Glomerular endothelial cell (primary cell): Measurements from ENCODE around the gene ATP6V1A. TPM values are rescaled to one million over a fixed set of nuclear protein-coding genes. Genes with fewer than 3 reads are reported as not detected.

Source experiments
- DNase-seq: peaks from one replicate; pipeline ENCODE4 v3.0.0-alpha.2; 2011; ENCODE audit warnings: low read depth, low spot score; ENCODE audit errors: extremely low read depth
- total RNA-seq: library from RNA; depleted of rRNA; stranded (reverse); fragments of >200 nt; gene quantifications from 2 replicates; pipeline ENCODE4 v1.2.3, GENCODE V29; 2015

The ATP6V1A gene
- total RNA-seq, 1 donor from 2014 or later: 67.3 TPM

DNA sequence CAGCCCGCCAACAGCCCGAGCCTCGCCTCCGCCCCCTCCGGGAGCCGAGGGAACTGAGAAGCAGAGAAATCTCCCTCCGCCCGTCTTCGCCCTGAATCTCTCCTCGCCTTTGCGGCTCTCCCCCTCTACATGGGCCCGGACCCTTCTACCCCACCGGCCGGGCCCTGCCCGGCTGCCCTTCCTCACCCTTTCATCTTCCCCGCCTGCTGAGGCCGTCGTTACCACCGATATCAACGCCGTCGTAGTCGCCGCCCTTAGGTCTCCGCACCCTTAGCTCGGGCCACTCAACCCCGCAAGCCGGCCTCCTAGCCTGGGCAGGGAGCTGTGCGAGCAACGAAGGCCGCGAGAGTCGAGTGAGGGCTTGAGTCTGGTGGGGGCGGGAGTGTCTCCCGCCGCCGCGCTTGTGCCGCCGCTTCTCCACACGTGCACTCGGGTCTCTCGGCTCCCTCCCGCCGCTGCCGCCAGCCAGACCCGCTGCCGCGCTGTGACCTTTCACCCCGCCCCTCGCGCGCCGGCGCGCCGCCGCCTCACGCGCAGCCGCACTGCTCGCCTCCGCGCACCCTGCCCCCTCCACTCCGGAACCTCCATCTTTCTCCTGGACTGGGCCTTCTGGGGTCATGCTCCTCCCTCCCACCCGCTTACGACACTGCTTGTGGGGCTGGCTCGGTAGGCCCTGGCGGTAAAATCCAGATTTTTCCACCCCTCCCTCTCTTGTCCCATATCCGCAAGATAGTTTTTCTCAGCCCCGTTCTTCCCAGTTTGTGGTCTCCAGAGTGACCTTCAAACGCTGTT lies 883 bp upstream of the ATP6V1A start, which contains the start of gene NAA50:
Gene NAA50 (minus strand): TSS at position 494 of the 792 bp plus-strand sequence. CDS start 300 bp downstream, at position 194.
- DNase-seq: no peak

DNA sequence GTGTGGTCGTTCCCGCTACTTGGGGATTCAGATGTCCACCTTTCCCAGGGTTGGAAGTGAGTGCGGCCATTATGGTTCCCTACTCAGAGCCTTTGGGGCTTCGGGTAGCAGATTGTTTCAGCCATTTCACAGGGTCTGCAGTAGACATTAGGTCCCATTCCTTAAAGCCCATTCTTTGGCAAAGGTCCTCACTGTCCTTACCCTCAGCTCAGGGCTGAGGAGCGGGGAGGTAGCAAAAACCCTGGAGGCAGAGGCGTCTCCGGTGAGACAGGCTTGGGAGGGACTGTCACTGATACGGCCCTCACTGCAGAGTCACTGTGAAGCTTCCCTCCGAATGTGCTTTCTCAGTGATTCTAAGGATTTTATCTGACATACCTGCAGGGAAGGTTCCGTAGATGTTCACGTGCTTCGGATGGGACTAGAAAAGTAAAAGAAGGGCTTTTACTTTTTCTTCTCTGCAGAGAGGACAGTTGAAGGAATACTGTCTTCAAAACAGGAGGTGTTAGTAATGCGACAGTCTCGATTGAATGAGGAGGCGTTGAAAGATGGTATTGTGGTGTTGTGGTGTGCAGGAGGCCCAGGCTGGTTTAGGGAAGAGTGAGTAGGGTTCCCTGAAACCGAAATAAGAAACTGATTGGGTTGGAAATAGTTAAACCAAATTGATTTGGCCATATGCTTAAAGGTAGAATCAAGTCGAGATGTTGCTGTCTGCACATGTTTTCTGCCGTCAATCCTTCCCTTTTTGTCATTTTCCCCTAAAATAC lies 630 bp downstream of the ATP6V1A start:
- no peak for DNase-seq

DNA sequence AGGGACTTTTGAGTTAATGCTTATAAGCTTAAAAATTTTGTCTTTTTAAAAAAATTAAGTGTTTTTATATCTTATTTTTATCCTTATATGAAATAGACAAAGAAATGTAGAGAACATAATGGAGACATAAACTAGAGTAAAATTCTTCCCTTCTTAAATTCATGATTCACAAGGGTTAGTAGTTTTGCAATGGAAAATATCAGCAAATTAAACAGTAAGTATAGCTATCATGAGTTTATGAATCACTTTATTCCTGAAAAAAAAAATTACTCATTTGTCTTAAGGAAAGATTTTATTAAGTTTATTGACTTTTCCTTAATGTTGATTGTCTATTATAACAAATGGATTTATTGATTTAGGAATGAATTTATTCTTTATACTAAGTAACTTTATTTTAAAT lies 4.3 kb downstream of the ATP6V1A start:
- DNase-seq: no peak

DNA sequence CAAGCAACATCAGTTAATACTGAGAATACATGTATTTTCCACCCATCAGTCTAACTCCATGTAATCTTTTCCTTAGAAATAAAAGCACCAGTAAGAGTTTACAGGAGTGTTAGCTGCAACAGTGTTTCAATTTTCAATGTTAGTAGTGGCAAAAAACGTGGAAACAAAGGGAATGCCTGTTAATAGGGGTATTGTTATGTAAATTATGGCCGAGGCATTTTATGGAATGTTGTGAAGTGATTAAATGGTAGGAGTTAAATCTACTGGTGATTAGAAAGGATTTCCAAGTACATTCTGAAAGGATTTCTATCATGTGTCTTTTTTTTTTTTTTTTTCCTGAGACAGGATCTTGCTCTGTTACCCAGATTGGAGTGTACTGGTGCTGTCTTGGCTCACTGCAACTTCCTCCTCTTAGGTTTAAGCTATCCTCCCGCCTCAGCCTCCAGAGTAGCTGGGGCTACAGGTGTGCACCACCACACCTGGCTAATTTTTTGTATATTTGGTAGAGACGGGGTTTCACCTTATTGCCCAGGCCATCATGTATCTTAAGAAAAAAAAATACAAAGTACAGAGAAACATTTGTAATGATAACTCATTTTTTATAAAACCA lies 6.6 kb downstream of the ATP6V1A start:
- DNase-seq: no peak

DNA sequence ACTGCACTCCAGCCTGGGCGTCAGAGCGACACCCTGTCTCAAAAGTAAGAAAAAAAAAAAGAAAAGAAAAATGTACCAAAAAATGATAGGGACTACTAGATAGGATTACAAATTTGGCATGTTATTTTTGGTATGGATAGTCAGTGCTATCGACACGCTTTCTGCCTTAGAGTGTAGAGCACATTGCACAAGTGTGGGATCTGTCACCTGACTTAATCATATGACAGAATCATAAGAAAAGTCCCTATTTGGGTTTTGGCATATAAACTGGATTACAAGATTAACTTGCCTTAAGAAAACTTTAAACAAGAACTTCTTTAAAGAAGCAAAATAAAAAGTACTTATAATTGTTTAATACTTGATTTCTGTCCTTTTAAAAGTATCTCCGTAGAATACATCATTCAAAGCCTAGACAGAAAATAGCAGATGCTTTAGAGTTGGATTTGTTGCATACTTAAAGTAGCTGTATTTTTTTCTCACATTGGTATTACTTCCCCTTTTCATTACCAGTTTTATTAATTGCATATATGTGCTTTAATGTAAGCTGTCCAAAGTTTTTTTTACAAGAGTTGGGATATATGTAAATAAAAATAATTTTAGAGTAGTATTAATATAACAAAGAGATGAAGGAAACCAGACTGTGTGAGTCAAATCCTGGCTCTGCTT lies 7.8 kb downstream of the ATP6V1A start:
- no peak for DNase-seq

DNA sequence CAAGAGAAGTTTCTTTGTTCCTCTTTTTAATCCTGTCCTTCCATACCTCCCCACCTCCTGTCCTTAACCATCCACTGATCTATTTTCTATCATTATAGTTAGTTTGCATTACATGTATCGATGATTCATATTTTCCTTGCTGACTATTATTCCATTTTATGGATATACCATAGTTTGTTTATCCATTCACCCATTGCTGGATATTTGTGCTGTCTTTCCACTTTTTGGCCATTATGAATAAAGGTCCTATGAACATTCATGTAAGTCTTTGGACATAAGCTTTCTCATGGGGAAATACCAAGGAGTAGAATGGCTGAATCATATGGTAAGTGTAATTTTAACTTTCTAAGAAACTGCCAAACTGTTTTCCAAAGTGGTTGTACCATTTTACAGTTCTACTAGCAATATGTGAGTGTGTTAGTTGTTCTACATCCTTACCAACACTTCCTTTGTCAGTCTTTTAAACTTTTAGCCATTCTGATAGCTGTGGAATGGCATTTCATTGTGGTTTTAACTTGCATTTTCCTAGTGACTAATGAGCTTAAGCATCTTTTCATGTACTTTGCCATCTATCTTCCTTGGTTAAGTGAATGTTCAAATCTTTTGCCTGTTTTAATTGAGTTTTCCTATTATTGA lies 11.7 kb downstream of the ATP6V1A start:
- DNase-seq: no peak

DNA sequence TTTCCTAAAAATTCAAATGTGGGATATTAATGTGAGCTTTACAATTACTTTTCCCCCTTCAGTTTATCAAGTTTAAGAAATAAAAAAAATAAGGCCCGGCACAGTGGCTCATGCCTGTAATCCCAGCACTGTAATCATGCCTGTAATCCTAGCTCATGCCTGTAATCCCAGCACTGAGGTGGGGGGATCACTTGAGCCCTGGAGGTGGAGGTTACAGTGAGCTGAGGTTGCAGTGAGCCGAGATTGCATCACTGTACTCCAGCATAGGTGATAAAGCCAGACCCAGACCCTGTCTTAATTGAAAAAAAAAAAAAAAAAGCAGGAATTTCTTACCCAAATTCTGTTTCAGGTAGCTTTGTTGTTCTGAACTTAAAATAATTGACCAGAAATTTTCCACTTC lies 17.9 kb downstream of the ATP6V1A start:
- DNase-seq: no peak

DNA sequence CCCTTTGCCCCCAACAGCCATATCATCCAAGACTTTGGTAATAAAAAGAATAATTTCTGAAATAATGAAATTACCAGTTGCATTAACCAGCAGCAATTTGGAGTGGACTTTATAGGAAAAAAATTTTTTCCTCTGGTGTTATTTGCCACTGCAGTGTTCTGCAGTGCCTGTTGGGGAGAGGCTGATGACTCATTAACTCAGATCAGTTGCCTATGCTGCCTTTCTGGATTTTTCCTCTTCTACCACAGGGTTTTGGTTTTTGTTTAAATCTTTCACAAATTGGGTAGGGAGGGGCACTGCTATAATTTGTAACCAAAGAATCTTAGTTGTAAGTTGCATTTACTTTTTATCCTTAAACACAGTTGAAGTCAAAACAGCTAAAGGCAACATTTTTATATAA lies 22.7 kb downstream of the ATP6V1A start:
- DNase-seq: no peak

DNA sequence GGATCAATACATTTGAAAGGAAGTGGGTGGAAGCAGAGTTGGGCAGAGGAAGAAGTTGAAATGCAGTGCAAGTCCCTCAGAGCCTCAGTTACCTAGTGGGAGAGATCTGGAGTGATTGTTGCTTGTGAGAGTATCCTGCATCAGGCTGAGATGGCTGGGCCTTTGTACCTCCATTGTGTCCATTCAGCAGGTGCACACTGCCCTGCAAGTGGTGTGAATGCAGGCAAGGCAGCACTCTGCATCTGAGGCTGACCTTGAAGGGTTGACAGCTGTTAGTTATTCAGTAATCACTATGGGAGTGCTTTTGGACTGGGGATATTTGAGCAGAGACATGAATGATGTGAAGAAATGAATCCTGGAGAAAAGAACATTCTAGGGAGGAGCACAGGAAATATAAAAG lies 25.2 kb downstream of the ATP6V1A start:
- no peak for DNase-seq

DNA sequence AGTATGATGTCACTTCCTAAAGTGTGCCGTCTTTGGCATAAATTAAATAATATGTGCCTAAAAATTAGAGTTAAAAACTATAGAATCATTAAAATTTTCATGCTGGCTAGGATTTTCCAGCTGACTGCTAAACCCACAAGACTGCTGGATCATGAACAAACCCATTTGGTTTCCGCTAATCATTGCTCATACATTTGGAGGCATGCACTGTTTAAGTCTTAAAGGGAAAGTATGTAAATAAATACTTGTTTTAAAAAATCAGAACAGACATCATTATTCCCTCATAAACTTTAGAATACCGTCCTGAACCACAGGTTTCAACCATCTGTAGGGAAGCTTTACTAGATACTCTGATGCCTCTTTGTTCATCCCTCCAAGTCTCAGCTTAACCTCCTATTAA lies 26.5 kb downstream of the ATP6V1A start:
- no peak for DNase-seq

DNA sequence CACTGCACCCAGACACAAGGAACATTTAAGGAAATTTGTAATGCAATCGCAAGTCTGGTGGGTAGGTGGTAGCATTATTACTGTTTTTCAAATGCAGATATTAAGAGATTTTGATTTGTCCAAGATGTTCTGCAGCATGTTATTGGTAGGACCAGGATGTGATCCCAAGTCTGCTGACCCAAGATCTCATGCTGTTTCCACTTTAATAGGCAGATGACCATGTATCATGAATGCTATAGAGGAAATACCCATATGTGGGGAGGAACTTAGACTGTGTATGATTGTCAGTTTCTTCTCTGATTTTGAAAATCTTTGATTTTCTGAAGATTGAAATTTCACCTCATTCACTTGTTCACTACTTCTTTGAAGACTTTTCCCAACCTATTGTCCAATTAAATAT lies 28.7 kb downstream of the ATP6V1A start:
- DNase-seq: no peak

DNA sequence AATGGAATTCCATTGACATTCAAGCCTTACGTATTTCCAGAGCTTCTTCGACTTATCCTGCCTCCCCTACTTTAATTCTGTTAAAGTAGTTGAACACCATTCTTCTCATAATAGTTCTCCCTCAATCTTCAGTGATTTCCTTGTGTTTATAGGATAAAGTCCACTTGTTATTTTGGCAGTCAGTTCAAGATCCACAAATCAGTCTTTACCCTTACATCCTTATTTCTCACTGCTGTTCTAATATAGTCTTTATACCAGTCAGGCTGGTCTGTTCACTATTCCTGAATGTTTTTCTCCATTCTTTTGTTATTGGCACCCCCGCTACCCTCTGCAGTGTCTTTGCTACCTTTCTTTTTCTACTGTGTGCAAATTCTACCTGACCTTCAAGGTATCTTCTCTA lies 29.7 kb downstream of the ATP6V1A start:
- no peak for DNase-seq

DNA sequence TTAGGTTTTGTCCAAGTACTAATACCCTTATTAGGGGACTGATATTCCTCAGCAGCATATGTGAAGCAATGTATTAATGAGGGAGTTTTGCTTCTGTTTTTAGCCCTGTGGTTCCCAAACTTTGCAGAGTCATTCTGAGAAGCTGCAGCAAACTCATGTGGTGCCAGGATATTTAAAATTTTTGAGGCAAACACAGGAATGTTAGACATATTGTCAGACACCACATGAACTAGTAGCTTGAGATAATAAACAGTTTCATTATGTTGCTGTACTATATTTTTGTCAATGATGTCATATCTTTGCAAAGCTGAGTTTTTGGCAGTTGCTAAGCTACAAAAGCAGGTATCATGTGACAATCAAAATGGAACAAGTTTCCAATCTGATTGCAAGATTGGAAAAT lies 36.6 kb downstream of the ATP6V1A start:
- no peak for DNase-seq

DNA sequence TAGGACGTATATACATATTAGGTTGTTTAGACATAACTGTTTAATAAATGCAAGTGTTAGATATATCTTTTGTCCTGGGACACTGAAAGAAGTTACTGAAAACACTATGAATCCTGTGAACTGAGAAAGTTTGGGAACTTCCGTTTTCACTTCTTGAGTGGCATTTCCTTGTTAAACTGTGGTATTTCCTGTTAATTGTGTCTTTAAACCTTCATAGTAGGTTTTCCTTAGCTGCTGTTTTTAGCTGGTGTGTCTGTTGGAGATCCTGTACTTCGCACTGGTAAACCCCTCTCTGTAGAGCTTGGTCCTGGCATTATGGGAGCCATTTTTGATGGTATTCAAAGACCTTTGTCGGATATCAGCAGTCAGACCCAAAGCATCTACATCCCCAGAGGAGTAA lies 37.1 kb downstream of the ATP6V1A start:
- DNase-seq: peak; percentile 77

DNA sequence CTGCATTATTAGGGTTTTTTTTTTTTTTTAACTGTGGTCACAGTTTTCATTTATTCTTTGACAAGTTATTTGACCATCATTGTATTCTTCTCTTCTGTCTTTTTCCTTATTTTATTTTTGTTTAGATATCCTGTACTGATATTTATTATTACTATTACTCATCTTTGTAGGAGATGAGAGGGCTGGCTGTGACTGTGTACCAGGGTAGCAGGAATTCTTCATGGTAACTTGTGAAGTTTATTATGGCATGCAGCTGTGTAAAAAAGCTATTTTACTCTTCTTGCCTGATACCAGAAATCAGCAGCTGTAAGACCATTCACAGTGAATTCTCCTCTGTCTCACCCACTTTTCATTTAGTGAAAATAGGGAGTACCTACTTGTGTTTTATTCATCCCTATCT lies 44.5 kb downstream of the ATP6V1A start:
- DNase-seq: no peak

DNA sequence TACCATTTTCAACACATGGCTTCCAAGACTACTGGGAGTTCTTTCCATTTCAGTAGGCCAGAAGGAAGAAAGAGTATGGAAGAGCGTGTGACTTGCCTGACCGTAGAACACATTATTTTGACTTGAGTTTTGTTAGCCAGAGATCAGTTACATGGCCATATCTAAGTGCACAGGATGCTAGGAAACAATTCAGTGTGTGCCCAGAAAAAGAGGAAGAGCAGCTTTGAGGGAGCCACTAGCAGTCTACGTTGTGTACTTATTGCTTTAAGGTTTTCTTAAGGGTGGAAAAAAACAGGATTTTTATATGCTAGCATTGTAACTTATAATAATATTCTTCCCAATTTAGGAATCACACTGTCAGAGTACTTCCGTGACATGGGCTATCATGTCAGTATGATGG lies 47.7 kb downstream of the ATP6V1A start:
- DNase-seq: no peak

DNA sequence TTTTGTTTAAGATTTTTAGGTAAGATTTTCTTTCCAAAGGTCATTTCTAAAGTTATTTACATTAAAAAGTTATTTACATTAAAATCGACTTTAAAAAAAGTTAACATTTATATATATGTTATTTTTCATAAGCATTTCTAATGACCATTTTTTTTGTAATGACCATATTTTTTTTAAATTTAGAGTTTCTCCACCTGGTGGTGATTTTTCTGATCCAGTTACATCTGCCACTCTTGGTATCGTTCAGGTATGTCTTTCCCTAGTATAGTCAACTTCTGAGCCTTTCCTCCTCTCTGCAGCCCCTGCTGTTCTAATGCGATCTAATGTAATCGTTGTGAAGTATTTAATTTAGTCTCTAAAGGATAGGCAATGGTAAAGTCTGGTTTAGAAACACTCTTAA lies 48.9 kb downstream of the ATP6V1A start:
- DNase-seq: no peak

DNA sequence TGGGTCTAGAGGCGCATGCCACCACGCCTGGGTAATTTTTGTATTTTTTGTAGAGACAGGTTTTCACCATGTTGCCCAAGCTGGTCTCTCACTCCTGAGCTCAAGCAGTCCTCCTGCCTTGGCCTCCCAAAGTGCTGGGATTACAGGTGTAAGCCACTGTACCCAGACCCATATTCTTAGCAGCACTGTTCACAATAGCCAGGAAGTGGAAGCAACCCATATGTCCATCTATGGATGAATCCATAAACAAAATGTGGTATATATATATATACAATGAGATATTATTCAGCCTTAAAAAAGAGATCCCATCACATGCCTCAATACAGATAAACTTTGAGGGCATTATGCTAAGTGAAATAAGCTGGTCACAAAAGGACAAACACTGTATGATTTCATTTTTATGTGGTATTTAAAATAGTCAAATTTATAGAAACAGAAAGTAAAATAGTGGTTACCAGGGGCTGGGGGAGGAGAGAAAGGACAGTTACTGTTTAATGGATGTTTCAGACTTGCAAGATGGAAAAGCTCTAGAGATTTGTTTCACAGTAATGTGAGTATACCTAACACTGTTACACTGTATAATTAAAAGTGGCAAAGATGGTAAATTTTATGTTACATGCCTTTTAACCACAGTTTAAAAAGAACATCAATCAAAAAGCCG lies 56.1 kb downstream of the ATP6V1A start:
- no peak for DNase-seq

DNA sequence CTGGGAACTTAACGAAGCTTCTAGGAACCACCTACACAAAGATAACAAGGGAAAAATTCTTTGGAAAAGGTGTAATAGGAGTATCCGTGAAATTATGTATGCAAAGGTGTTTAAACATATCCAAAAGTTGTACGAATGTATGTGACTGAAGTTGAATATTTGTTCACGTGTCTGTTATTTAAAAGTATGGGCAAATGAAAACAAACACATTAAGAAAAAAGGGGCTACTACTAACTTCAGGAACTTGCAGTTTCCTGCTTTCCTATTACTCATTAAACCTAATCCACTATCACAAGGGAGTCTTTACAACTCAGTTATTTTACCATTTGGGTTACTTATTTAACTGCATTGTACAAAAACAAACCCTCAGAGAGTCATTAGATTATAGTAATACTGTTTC lies 57.8 kb downstream of the ATP6V1A start:
- no peak for DNase-seq

DNA sequence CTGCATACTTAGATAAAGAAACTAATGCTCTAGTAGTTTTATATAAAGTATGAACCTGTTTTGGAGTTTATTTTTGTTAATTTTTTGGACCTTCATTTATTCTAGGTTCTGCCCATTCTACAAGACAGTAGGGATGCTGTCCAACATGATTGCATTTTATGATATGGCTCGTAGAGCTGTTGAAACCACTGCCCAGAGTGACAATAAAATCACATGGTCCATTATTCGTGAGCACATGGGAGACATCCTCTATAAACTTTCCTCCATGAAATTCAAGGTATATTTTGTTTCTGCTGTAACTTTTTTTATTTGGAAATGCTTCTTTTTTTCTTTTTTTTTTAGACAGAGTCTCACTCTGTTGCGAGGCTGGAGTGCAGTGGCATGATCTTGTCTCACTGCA lies 58.4 kb downstream of the ATP6V1A start:
- no peak for DNase-seq
